C4-2B (cell line): Measurements from ENCODE around the gene ELAVL1.

Experiments
- ZFX ChIP-seq: fragments of 450-650 bp; IDR thresholded peaks from 2 replicates; pipeline ENCODE4 v1.6.1; 2017
- TF ChIP-seq, protein P1 (sequence below): fragments of 450-650 bp; conservative IDR thresholded peaks from 2 replicates; pipeline ENCODE4 v1.5.1; 2017; ENCODE audit warnings: mild to moderate bottlenecking

DNA sequence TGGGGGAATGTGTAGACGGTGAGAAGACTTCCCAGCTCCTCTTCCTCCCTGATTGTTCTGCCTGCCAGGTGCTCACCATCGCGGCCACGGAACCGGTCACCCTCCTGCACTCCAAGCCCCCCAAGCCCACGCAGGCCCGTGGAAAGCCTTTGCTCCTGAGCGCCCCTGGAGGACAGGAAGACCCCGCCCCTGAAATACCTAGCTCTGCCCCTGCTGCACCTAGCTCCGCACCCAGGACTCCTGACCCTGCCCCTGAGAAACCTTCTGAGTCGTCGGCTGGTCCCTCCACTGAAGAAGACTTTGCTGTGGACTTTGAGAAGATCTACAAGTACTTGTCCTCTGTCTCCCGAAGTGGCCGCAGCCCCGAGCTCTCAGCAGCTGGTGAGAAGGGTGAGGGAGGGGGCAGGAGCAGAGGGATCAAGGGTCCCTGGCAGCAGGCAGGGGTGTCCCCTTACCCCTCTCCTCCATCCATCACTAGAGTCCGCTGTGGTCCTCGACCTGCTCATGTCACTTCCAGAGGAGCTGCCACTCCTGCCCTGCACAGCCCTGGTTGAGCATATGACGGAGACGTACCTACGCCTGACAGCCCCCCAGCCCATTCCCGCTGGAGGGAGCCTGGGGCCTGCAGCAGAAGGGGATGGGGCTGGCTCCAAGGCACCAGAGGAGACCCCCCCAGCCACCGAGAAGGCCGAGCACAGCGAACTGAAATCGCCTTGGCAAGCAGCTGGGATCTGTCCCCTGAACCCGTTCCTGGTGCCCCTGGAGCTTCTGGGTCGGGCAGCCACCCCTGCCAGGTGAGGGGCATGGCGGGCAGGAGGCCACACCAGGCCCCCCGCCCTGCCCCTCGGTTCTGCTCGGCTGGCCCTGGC, 83.2 kb downstream of the ELAVL1 start:
- TF ChIP-seq, protein P1, sequence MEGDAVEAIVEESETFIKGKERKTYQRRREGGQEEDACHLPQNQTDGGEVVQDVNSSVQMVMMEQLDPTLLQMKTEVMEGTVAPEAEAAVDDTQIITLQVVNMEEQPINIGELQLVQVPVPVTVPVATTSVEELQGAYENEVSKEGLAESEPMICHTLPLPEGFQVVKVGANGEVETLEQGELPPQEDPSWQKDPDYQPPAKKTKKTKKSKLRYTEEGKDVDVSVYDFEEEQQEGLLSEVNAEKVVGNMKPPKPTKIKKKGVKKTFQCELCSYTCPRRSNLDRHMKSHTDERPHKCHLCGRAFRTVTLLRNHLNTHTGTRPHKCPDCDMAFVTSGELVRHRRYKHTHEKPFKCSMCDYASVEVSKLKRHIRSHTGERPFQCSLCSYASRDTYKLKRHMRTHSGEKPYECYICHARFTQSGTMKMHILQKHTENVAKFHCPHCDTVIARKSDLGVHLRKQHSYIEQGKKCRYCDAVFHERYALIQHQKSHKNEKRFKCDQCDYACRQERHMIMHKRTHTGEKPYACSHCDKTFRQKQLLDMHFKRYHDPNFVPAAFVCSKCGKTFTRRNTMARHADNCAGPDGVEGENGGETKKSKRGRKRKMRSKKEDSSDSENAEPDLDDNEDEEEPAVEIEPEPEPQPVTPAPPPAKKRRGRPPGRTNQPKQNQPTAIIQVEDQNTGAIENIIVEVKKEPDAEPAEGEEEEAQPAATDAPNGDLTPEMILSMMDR = no peak
- no peak for TF ChIP-seq ZFX
